Neural progenitor cell (in vitro differentiated cells): ENCODE data around the gene EFCAB6.

ENCODE experiments used
- CTCF ChIP-seq: fragments of 200-600 bp; sonication (generic); IDR thresholded peaks from 2 replicates; pipeline ENCODE4 v1.5.1; 2017; ENCODE audit warnings: antibody characterized with exemption, mild to moderate bottlenecking
- EZH2 ChIP-seq: fragments of 200-600 bp; sonication (generic); IDR thresholded peaks from 2 replicates; pipeline ENCODE4 v1.6.1; 2017; ENCODE audit warnings: antibody characterized with exemption, mild to moderate bottlenecking, moderate library complexity
- EZH2phosphoT487 ChIP-seq: fragments of 200-600 bp; sonication (generic); IDR thresholded peaks from 2 replicates; pipeline ENCODE4 v1.6.1; 2017; ENCODE audit warnings: antibody characterized with exemption

- TF ChIP-seq CTCF (no peak), EZH2phosphoT487 (no peak), EZH2 (no peak)
These were observed 326.5 kb downstream of the EFCAB6 start for GRCh38 chr22:43485502-43486089.
